HS-27A (cell line): ENCODE measurements around the gene PAM16.

Experiments
- DNase-seq: peaks from one replicate; pipeline ENCODE4 v3.0.0-alpha.2; 2012; ENCODE audit warnings: low read depth, missing footprints

Gene PAM16

DNA sequence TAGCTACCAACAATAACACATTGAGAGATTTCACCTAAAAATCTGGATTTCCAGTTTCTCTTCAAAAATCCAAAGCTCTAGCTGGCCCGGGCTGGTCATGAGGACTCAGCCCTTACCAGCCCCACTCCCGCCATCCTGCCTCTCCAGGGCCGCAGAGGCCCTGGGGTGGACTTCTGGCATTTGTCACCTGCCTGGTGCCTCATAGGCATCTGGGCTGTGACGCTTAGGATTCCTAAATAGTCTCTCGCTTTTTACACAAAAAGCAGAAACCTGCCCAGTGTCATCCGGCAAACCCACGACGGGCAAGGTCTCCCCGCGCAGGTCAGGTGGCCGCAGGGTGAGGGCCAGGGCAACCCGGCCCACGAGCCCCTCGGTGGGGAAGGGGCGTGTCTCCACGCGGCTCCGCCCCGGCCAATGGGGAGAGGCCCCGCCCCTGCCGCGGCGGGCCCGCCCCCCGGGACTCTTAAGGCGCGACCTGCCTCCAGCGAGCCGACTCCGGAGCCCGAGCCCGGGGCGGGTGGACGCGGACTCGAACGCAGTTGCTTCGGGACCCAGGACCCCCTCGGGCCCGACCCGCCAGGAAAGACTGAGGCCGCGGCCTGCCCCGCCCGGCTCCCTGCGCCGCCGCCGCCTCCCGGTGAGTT, 20.4 kb upstream of the PAM16 start, which contains the start of gene VASN:
Gene VASN, plus strand, starts transcription at position 492 of the 644 bp plus-strand sequence. CDS start 9,030 bp downstream, outside the sequence.
- no peak for DNase-seq

DNA sequence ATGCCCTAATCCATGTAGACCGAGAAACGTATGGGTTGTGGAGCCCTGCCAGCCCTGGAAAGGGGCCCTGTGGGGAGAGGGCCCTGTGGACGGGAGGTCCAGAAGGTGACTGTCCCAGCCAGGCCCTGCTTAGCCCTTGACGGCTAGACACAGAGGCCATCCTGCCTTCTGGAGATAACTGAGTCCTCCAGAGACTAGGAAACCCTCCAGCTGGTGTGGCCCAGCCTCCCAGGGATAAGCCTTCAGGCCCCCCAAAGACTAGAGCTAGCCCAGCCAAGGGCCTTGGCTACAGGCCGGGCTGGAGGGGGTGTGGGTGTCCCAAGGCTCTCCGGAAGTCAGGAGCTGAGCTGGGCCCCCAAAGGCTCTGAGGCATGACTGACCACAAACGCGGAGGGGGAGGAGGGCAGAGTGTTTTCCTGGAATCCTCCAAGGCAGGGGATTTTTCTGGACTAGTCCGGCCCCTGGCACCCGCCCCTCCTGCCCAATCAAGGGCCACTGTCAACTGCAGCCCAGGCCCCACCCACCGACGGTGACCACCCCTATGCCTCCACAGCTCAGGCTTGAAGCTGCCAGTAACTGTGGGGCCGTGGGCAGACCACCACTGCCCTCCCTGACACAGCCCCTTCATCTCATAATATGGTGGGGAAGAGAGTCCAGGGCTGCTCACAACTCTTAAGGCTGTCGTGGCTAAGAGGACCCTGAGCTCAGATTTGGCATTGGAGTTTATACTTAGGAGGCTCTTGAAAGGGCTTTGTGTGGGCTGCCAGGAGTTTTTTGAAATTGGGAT, 19.6 kb upstream of the PAM16 start:
- no peak for DNase-seq

DNA sequence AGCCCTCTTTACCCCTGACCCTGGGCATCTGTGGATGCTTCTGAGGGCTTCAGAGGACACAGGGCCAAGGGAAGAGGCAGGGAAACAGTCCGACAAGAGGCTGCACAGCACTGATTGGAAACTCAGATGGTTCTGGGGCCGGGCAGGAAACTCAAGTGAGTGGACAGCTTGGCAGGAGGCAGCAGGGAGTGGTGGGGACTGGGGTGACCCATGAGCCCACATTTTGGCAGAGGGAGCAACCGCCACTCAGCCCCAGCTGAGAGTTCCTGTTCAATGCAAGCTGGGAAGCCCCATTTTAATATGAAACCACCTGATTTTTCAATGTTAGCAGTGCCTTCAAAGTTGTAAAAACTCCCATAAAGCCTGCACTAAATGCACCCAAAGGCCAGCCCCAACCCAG, 19.0 kb upstream of the PAM16 start:
- no peak for DNase-seq

DNA sequence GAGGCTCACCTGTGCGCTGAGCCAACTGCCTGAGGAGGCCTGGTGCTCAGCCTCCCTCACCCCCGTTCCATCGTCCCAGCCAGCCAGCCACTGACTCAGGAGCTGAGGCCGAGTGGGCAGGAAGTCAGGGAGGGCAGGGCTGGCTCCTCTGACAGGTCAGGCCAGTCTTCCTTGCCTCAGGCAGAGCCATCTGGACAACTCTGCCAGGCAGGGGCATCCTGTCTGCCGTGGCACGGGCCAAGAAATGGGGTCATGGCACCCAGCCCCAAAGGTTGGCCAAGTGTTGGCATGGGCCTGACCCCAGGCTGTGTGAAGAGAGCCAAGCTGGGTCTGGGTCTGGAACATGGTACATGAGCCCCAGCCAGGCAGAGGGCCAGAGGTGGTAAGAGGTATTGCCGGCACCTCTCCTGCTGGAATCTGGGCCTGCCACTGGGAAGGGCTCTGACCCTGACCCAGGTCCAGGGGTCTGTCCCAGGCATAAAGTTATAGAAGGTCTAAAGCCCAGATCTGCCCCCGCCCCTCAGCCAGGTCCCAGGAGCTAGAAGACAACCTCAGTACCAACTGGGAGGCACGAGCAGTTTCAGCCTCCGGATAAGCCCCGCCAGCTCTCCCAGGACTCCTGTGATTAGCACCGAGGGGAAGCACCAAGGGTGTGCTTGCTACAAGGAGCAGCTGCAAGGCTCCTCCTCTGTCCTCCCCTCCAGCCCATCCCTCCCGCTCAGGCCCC, 18.0 kb upstream of the PAM16 start:
- no peak for DNase-seq

DNA sequence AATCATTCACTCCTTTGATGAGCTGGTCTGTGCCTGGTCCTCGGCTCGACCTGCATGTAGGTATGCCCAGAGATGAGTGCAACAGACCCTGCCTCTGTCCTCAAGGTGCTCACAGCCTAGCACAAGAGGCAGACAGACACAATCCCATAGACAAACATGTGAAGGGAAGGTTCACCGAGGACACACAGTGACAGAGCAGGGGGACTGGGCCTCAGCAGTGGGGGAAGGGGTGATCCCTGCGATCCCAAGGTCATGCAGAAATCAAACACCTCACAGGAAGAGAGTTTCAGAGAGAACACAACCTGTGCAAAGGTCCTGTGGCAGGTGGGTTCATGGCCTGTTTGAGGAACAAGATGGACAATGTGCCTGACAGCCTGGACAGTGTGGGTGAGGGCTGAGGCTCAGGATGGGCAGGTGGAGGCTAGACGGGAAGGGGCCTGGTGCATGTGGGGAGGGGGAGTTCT, 16.3 kb upstream of the PAM16 start:
- no peak for DNase-seq

DNA sequence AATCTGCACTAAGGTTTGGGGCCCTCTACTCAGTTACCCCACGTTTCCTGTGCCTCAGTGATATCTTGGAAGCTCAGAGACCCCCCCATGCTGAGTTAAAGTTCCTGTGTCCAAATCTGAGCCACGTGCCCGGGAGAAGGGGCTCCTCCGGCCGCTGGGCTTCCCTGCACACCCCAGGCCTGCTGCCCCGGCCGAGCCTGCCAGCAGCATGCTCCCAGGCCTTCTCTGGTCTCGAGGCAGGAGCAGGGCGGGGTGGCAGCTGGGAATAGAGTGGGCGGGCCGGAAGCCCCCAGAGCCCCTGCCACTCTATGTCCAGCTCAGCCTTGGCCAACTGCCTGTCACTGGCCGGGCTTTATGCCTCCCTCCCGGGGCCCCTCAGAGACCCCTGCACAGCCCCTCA, 14.9 kb upstream of the PAM16 start:
- no peak for DNase-seq

DNA sequence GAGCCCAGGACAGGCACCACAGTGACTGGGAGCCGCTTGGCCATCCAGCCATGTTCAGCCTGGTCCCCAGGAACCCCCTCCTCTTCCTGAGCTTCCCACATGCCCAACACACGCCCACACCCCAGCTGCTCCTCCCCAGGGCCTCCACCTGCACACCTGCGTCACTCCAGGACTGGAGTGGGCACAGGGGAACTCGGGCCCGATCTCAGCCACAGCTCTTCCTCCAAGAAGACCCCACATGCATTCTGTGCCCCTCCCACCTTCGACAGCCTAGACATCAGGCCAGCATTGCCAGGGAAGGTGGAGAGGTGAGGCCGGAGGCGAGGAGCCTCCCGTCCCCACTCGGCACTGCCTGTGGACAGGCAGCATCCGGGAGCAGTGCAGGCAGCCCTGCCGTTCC, 14.5 kb upstream of the PAM16 start:
- DNase-seq, result no peak

DNA sequence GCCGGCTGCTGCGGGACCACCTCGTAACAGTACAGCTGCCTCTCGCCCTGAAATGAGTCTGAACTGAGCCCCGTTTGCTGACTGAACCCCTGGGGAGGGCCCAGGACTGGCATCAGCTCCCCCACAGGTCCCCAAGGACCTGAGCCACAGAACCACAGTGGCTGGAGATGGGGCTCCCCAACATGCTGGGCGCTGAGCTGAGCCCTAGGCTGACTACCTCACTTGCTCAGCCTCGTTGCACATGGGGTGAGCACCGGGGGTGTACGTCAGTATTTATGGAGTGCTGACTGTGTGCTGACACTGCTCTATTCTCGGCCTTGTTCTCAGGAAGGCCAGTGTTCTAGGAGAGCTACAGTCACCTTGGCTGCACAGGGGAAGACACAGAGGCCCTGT, 13.9 kb upstream of the PAM16 start:
- DNase-seq, result no peak

DNA sequence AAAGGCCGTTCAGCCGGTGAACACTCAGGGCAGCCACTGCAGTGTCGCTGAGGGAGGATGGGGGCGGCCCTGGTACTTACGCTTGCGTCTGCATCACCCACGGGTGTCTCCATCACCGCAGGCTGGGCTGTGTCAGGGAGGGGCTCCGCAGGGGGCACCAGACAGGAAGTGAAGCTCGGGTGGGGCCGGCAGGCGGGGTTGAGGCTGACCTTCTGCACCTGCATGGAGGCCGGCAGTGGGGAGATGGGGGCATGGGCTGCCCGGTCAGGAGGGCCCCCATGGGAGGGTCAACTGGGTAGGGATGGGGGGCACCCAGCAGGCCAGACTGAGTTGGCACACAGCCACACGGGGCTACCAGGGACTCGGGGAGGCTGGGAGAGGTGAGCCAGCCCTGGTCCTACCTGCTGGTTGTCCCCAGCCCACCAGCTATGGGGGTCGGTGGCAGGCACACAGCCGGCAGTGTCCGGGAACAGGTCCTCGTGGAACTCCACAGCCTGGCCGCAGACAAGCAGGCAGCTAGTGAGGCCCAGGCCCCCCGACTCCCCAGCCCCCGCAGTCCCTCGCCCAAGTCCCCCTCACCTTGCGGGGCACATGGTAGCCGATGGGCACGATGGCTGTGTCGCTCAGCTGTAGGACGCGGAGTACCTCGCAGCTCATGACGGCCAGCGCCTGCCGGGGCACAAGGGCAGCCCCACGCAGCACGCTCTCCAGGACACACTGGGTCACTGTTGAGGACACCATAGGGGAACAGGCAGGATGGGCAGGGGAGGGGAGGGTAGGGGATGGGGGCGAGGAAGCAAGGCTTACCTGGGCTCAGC, 13.3 kb upstream of the PAM16 start:
- no peak for DNase-seq

DNA sequence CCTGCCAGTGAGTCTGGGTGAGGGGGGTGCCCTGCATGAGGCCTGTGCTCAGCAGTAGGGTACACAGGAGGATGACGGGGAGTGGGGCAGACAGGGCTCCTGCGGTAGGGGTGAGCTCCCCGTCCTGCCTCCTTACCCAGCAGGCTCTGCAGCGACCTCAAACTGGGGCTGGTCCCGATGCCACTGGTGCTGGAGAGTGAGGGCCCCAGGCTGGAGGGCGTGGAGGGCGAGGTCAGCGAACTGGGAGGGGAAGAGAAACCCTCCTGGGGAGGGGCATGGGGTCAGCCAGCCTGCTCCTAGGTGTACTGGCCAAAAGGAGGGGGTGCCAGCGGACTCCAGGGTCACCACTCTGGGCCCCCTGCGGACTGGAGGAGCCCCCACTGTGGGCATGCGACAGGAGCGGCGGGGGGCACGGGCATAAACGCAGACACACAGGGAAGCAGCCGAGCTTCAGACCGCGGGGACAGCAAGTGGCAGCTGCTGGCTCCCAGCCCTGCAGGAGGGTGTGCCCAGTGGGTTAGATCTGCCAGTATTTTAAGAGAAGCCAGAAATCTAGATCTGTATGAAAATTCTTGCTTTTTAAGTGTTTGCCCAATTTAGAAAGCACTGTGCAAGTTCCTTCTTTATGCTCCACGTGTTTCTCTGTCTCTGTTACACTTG, 11.5 kb upstream of the PAM16 start:
- no peak for DNase-seq

DNA sequence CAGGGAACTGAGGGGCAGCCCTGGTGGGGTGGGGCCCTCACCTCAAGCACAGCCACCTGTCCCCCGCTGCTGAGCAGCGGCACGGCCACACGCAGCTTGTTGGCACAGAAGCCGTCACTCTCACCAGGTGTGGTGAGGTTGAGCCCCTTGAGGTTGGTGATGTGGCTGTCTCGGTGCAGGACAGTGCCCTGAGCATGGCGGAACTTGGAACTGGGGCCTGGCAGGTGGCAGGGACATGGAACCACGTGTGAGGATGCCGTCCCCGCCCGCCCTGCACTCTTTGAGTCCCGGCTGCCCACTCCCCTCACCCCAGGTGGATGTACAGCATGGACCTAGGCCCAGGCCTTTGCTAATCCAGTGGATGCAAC, 10.8 kb upstream of the PAM16 start:
- DNase-seq, result no peak

DNA sequence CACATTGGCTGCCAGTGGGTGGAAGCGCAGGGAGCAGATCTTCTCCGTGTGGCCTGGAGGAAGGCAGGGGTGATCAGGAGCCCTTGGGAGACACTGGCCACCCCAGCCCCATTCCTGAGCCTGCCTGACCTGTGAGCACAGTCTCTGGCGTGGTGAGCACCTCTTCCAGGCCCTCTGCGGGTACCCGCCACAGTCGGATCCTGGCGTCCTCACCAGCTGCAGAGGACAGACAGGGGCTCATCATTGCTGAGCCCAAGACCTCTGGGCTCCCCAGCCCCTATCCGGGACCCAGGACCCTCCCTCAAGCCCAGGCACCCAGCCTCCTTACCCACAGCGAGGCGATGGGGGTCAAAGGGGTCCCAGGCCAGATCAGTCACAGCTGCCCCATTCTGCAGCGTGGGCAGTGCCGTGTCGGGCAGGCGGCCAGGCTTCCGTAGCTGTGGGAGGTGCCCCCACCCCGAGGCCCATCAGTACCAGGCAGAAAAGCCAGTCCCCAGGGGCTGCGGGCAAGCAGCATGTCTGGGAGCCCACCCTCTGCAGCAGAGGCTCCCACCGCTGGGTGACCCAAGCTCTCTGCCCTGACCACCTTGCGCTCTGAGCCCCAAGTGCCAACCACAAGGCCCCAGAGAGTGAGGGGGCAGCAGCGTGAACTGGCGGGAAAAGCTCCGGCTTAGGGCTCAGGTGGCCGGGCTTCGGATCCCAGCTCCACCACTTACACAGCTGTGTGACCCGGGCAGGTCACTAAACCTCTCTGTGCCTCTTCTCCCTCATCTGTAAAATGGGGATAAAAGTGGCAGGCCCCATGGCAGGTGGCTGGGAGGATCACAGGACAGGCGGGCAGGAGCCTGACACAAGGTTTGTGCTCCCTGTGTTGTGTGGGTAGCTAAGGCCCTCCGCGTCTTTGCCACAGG, 10.2 kb upstream of the PAM16 start:
- DNase-seq, result no peak

DNA sequence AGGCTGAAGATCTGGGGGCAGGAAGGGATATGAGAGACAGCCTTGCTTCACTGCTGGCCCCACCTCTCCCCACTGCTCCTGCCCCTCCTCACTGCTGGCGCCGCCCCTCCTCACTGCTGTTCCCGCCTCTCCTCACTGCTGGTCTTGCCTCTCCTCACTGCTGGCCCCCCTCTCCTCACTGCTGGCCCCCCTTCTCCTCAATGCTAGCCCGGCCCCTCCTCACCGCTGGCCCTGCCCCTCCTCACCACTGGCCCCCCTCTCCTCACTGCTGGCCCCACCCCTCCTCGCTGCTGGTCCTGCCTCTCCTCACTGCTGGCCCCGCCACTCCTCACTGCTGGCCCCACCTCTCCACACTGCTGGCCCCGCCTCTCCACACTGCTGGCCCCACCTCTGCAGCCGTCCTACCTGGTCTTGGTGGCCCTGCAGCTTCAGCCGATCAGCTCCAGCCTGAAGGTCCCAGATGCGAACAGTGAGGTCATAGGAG, 9.5 kb upstream of the PAM16 start:
- no peak for DNase-seq

DNA sequence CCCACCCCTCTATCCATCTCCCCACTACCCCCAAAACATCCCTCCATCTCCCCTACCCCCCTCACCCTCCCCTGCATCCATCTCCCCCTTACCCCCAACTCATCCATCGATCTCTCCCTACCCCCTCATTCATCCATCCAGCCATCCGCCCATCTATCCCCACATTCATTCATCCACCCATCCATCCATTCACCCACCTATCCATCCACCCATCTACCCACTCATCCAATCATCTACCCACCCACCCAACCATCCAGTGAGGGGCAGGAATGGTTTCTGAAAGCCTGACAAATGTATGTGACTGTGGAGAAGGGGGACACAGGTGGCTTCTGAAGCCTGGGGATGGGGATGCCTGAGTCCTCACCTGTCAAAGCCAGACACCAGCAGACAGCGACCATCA, 8.8 kb upstream of the PAM16 start:
- no peak for DNase-seq

DNA sequence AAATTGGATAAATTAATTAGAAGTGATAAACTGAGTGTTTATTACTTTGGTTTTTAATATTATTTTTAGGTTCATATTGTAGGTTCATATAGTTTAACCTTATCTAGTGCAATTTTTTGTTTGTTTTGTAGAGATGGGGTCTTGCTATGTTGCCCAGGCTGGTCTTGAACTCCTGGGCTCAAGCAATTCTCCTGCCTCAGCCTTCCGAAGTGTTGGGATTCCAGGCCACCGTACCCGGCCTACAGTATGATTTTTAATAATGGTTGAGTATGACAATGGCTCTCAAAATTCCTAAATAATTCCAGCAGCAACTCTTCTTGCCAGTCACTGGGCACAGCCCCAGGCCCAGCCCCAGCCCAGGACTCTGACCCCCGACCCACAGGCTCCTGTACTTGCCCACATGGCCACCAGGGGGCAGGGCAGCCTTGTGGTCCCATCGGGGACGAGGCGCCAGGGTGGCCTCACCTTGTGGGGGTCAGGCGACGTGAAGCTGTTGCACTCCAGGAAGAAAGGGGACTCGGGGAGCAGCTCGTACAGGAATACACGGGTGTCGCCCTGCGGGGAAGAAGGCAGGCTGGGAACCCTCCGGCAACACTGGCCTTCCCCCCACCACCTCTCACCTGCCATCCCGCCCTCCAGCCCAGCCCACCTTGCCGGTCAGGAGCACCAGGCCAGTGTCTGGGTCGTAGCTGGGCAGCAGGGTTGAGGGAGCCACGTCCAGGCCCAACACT, 7.9 kb upstream of the PAM16 start:
- DNase-seq, result no peak

DNA sequence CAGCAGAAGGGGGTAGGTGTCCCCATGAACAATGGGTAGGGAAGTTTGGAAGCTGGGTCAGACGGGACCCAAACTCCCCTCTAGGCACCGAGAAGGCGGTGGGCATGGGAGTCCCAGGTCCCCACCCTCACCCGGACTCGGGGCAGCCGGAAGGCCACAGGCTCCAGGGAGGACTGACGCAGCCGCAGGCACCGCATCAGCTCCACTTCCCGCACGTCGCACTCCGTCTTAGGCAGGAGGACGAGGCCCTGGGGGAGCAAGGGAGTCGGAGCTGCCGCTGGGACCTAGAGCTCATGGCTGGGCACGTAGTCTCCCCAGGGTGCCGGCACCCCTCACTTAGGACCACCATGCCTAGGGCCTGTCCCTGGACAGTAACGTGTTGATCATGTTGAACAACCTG, 7.1 kb upstream of the PAM16 start:
- DNase-seq, result no peak

DNA sequence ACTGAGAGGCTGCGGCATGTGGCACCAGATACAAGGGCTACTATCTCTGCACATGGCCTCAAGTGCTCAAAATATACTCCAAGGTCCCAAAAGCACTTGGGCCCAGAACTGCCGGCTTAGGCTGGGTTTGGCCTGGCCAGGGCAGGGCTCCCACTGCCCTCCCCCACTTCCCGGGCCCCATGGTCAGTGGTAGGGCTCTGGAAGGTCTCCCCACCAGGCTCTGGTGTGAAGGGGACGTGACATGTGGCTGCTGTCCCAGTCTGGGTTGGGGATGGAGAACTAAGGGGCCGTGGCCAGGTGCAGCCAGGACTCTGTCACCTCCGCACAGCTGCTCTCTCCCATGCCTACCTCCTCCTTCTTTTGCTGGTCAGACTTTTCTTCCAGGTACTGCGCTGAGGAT, 5.7 kb upstream of the PAM16 start:
- DNase-seq, result no peak

DNA sequence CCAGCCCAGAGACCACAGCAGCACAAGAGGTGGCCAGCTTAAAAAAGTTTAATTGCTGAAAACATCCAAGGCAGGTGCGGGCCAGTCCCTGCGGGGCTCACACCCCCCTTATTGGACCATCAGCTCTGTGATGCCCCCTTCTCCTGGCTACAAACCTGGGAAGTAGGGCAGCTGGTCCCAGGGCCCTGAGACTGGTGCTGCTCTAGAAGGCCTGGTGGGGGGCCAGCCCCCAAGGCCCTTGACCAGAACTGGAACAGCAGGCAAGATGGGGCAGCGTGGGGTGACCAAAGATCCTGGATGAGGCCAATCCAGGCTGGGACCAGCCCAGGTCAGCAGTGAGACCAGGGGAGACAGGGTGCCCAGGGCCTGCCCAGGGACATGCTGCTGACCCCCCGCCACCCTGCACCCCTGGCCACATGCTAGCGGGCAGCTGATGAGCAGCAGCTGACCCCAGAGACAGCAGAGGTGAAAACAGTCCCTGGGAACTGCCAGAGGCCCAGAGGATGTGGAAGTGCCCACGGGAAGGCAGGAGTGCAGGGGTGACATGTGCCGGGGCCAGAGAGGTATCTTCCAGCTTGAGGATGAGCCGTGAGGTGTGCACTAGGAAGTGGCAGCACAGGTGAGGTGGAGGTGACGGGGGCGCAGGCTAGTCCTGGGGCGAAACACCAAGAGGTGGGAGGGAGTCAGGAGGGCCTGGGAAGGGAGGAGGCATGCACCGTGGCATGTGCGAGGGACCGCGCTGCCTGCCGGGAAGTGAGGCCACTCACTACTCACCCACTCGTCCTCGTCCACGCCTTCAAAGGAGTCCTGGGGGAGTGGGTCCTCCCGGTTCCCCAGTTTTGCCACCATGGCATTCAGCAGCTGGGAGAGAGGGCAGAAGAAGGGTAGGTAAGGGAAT, 3.6 kb upstream of the PAM16 start:
- no peak for DNase-seq

DNA sequence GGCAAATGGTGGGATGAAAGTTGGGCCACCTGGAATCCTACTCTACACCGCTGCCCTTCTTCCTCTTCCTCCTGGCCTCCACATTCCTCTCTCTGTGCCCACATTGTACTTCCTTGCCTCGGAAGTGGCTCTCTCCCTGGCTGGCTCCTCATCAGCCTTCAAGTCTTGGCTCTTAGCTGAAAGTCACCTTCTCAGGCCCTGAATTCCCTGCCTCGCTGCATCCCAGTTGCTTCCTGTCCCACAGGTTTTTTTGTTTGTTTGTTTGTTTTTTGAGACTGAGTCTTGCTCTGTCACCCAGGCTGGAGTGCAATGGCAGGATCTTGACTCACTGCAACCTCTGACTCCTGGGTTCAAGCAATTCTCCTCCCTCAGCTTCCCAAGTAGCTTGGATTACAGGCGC, 2.6 kb upstream of the PAM16 start:
- DNase-seq, result no peak
